ENCODE data around the gene PTPRG.

PTPRG gene

DNA sequence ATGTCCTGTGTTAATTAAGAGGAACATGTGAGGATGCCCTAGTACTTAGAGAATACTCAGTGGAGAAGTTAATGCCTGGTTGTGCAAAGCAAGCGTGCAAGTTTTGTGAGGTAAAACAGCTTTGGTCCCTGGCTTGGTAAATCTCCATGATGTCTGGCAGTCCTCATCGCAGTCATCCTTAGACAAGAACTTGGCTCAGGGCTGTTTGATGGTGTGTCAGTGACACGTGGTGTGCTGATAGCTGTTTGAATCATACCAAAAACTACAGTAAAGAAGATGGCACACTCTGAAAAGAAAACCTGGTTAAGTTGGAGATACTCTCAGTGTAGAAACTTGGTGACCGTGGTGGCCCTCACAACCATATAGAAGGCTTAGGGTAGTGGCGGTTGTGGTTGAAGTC lies 450.3 kb downstream of the PTPRG start:
- TF ChIP-seq POLR2AphosphoS5 (IDR thresholded peaks at IDR 0.05; ENCODE audit: low read depth, low read length), result no peak
- no peak for TF ChIP-seq TAF1 (IDR thresholded peaks at IDR 0.05; ENCODE audit: borderline replicate concordance, low read depth, low read length)
- no peak for TF ChIP-seq POLR2A (IDR thresholded peaks at IDR 0.05; ENCODE audit: low read depth, low read length)
- DNase-seq (ENCODE audit: insufficient read length) (no peak), FAIRE-seq (no peak)

DNA sequence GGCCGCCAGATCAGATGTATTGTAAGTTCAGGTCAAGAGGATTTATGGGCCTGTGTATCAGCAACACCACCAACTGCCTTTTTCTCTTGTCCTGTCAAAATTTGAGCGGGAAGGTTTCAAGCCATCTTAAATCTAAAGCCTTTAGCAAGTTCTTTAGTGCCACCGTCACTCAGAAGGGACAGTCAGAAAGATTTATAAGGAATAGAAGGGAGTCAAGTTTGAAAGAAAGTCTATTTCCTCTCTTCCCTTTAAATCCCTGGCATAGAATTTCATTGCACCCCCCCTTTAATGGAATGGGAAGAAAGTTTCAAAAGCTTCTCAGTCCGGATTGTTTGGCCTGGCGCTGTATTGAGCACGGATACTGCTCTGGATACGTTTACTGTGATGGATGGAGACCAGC lies 452.6 kb downstream of the PTPRG start:
- no peak for FAIRE-seq
- DNase-seq (ENCODE audit: insufficient read length), result no peak
- TF ChIP-seq TAF1 (IDR thresholded peaks at IDR 0.05; ENCODE audit: borderline replicate concordance, low read depth, low read length), result no peak
- TF ChIP-seq POLR2AphosphoS5 (IDR thresholded peaks at IDR 0.05; ENCODE audit: low read depth, low read length), result no peak
- no peak for TF ChIP-seq POLR2A (IDR thresholded peaks at IDR 0.05; ENCODE audit: low read depth, low read length)

GRCh38 chr3:62015111-62015510 lies 453.7 kb downstream of the PTPRG start:
- DNase-seq (ENCODE audit: insufficient read length) (no peak), FAIRE-seq (no peak)
- no peak for TF ChIP-seq POLR2A (IDR thresholded peaks at IDR 0.05; ENCODE audit: low read depth, low read length)
- no peak for TF ChIP-seq POLR2AphosphoS5 (IDR thresholded peaks at IDR 0.05; ENCODE audit: low read depth, low read length)
- no peak for TF ChIP-seq TAF1 (IDR thresholded peaks at IDR 0.05; ENCODE audit: borderline replicate concordance, low read depth, low read length)

- DNase-seq (ENCODE audit: insufficient read length) (no peak), FAIRE-seq (no peak)
- TF ChIP-seq POLR2A (IDR thresholded peaks at IDR 0.05; ENCODE audit: low read depth, low read length) (no peak), POLR2AphosphoS5 (IDR thresholded peaks at IDR 0.05; ENCODE audit: low read depth, low read length) (no peak), TAF1 (IDR thresholded peaks at IDR 0.05; ENCODE audit: borderline replicate concordance, low read depth, low read length) (no peak)
Observed at GRCh38 chr3:62019906-62020305, 458.5 kb downstream of the PTPRG start.

GRCh38 chr3:62020706-62021105 lies 459.3 kb downstream of the PTPRG start:
- FAIRE-seq, result no peak
- TF ChIP-seq POLR2A (IDR thresholded peaks at IDR 0.05; ENCODE audit: low read depth, low read length) (no peak), TAF1 (IDR thresholded peaks at IDR 0.05; ENCODE audit: borderline replicate concordance, low read depth, low read length) (no peak), POLR2AphosphoS5 (IDR thresholded peaks at IDR 0.05; ENCODE audit: low read depth, low read length) (no peak)

DNA sequence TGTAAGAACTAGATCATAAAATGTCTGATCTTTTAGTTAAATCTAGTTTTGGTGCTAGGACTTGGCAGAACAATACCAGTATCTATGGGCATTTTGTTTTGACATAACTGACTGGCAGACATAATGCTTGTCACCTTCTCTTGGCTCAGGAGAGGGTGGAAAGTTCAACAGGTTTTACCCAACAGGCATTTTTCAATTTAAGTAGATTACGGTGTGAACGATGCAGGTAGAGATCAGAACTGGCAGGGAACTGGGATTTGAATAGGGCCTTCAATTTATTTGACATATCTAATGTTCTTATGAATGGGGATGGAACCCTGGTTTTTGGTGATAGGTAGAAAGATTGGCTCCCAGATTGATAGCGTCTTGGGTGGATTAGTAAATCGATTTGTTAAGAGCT lies 460.9 kb downstream of the PTPRG start:
- no peak for TF ChIP-seq POLR2A (IDR thresholded peaks at IDR 0.05; ENCODE audit: low read depth, low read length)
- TF ChIP-seq POLR2AphosphoS5 (IDR thresholded peaks at IDR 0.05; ENCODE audit: low read depth, low read length), result no peak
- TF ChIP-seq TAF1 (IDR thresholded peaks at IDR 0.05; ENCODE audit: borderline replicate concordance, low read depth, low read length), result no peak
- no peak for DNase-seq (ENCODE audit: insufficient read length)
- no peak for FAIRE-seq

More at GRCh38 chr3:62020706-62021105, 459.3 kb downstream of the PTPRG start:
- no peak for DNase-seq (ENCODE audit: insufficient read length)

DNA sequence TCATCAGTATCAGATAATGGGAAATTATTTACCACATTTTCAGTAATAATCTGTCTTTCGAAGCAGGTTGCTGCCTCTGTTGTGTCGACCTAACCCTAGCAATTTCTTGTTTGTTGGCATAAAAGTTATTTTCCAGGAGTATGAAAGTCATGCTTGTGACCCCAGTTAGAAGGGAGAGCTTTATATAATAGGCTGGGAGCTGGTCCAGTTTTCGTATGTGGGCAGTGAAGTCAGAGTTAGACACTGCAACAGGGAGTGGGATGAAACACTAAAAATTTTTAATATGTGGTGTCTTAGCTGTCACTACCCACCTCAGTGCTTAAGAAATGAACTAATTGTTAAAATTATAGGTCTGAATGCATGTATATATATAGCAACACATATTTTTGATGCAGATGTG lies 463.5 kb downstream of the PTPRG start:
- no peak for DNase-seq (ENCODE audit: insufficient read length)
- TF ChIP-seq TAF1 (IDR thresholded peaks at IDR 0.05; ENCODE audit: borderline replicate concordance, low read depth, low read length), result no peak
- no peak for TF ChIP-seq POLR2A (IDR thresholded peaks at IDR 0.05; ENCODE audit: low read depth, low read length)
- TF ChIP-seq POLR2AphosphoS5 (IDR thresholded peaks at IDR 0.05; ENCODE audit: low read depth, low read length), result no peak
- FAIRE-seq, result no peak

DNA sequence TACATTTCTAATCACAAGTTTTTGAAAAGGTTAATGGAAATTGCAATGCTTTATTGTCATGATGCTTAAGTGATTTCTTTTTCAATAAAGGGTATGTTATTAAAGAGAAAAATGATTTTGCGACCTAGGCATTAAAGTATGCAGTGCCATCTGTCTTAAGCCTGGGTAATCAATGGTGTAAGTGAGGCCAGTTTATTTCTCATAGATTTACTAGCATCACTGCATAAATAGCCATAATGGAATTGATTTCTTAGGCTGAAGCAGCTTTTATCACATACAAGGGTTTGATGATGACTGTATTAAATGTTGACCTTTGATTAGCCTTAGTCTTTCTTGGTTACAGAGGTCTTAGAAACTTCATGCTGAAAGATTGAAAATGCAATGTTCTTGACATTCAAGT lies 464.5 kb downstream of the PTPRG start:
- TF ChIP-seq POLR2AphosphoS5 (IDR thresholded peaks at IDR 0.05; ENCODE audit: low read depth, low read length), result no peak
- no peak for TF ChIP-seq POLR2A (IDR thresholded peaks at IDR 0.05; ENCODE audit: low read depth, low read length)
- no peak for TF ChIP-seq TAF1 (IDR thresholded peaks at IDR 0.05; ENCODE audit: borderline replicate concordance, low read depth, low read length)
- FAIRE-seq (no peak), DNase-seq (ENCODE audit: insufficient read length) (no peak)

GRCh38 chr3:62027241-62027640 lies 465.9 kb downstream of the PTPRG start:
- DNase-seq (ENCODE audit: insufficient read length) (no peak), FAIRE-seq (no peak)
- no peak for TF ChIP-seq TAF1 (IDR thresholded peaks at IDR 0.05; ENCODE audit: borderline replicate concordance, low read depth, low read length)
- no peak for TF ChIP-seq POLR2A (IDR thresholded peaks at IDR 0.05; ENCODE audit: low read depth, low read length)
- no peak for TF ChIP-seq POLR2AphosphoS5 (IDR thresholded peaks at IDR 0.05; ENCODE audit: low read depth, low read length)

- FAIRE-seq (no peak), DNase-seq (ENCODE audit: insufficient read length) (no peak)
Observed at GRCh38 chr3:62027796-62028195, 466.4 kb downstream of the PTPRG start.

GRCh38 chr3:62028236-62028635 lies 466.9 kb downstream of the PTPRG start:
- FAIRE-seq (no peak), DNase-seq (ENCODE audit: insufficient read length) (no peak)
- no peak for TF ChIP-seq POLR2AphosphoS5 (IDR thresholded peaks at IDR 0.05; ENCODE audit: low read depth, low read length)
- no peak for TF ChIP-seq POLR2A (IDR thresholded peaks at IDR 0.05; ENCODE audit: low read depth, low read length)
- no peak for TF ChIP-seq TAF1 (IDR thresholded peaks at IDR 0.05; ENCODE audit: borderline replicate concordance, low read depth, low read length)

More at GRCh38 chr3:62027796-62028195, 466.4 kb downstream of the PTPRG start:
- TF ChIP-seq POLR2A (IDR thresholded peaks at IDR 0.05; ENCODE audit: low read depth, low read length), result no peak
- no peak for TF ChIP-seq TAF1 (IDR thresholded peaks at IDR 0.05; ENCODE audit: borderline replicate concordance, low read depth, low read length)
- no peak for TF ChIP-seq POLR2AphosphoS5 (IDR thresholded peaks at IDR 0.05; ENCODE audit: low read depth, low read length)

DNA sequence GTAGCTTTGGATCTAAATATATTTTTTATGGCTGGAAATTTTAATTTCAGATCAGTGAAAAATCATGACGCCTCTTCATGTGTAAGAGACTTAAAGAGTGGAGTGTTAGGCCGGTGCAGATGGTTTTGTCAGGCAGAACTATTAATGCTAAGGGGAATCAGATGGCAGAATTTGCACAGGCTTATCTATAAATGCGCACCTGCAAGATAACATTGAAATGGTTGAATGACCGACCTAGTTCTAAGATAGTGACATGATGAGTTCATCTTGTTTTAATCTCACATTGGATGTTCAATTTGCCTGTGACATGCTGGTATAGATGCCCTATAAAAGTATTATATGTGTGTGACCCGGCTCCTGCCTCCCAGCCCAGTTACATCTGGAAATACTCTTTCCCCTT lies 471.4 kb downstream of the PTPRG start:
- TF ChIP-seq POLR2AphosphoS5 (IDR thresholded peaks at IDR 0.05; ENCODE audit: low read depth, low read length), result no peak
- TF ChIP-seq TAF1 (IDR thresholded peaks at IDR 0.05; ENCODE audit: borderline replicate concordance, low read depth, low read length), result no peak
- TF ChIP-seq POLR2A (IDR thresholded peaks at IDR 0.05; ENCODE audit: low read depth, low read length), result no peak
- FAIRE-seq (no peak), DNase-seq (ENCODE audit: insufficient read length) (no peak)
